Activated gamma-delta T cell treated with Interleukin-2 at 50 U/mL for 16 hours (primary cell): Measurements from ENCODE around the gene CELF2.
A peak's percentile ranks its signal among the peaks of the same experiment; 100 is the strongest.

Experiments
- DNase-seq: peaks from one replicate; pipeline ENCODE4 v3.0.0-alpha.2; 2020

CELF2 gene

DNA sequence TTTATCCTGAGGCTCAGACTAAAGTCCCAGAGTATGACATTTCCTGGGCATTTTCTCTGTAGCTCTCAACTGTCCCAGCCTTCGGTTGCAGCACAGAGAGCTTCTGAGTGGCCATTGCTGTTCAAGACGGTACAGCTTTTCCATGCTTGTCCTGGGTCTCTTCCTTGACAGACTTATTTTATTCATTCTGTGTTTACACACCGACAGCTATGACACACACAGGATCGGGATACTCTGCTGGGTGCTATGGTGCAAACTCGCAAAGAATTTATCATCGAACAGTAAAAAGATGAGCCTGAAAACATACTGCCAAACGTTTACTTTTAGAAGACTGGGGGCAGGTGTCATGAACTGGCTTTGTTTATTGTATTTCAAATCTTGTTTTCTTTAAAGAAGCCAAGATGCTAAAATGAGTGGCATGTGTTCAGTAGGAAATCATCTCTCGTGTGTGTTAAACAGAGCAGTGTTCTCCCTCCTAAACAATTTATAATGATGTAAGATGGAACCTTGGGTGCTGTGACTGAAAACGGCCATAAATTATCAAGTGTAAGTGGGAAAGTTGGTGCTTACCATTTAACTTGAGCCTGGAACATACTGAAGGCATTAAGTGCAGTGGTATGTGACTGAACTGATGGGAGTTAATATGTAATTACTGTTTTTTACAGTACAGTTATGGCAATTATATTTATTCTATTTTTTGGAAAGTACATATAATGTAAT lies 120.8 kb downstream of the CELF2 start:
- DNase-seq = no peak

DNA sequence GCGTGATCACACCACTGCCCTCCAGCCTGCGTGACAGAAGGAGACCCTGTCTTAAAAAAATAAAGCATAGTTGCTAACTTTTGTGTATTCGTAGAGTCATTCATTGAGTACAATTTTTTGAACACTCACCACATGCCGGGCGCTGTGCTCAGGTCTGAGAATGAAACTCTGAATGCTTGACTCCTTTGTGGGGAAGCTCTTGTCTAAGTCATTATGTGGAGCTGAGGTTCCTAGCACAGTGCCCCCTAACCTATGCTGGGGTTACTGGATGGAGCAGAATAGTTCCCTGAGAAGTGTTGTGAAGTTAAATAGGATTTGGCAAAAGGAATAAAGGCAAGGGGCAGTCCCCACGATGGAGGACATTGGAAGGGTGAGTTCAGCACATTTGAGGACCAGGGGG lies 123.3 kb downstream of the CELF2 start:
- DNase-seq = no peak

DNA sequence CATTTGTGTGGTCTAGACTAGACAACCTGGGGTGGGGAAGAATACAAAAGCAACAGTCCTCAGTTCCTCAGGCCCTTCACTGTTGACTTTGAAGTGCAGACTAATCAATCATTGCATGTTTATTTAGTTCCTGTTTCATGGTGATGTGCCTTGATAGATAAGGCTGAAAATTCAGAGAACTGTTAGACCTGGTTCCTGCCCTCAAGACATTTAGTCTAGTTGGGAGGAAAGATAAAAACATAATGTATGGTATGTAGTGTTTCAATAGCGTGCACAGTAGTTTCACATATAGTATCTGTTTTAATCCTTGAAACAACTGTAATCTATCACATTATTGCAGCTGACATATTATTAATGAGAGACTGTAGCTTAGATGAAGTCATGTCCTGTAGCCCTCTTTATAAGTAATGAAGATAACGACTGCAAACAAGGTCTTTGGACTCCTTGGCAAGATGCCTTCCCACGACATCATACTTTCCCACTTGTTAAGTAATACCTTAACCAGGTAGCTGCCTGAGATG lies 124.0 kb downstream of the CELF2 start:
- no peak for DNase-seq

- DNase-seq = no peak
Observed at GRCh38 chr10:11142777-11143176, 125.1 kb downstream of the CELF2 start.

- DNase-seq = no peak
Observed at GRCh38 chr10:11143242-11143641, 125.6 kb downstream of the CELF2 start.

- DNase-seq = no peak
Observed at GRCh38 chr10:11144626-11145494, 127.2 kb downstream of the CELF2 start.

- peak; percentile 73 for DNase-seq
Observed at GRCh38 chr10:11145495-11145855, 127.8 kb downstream of the CELF2 start.

DNA sequence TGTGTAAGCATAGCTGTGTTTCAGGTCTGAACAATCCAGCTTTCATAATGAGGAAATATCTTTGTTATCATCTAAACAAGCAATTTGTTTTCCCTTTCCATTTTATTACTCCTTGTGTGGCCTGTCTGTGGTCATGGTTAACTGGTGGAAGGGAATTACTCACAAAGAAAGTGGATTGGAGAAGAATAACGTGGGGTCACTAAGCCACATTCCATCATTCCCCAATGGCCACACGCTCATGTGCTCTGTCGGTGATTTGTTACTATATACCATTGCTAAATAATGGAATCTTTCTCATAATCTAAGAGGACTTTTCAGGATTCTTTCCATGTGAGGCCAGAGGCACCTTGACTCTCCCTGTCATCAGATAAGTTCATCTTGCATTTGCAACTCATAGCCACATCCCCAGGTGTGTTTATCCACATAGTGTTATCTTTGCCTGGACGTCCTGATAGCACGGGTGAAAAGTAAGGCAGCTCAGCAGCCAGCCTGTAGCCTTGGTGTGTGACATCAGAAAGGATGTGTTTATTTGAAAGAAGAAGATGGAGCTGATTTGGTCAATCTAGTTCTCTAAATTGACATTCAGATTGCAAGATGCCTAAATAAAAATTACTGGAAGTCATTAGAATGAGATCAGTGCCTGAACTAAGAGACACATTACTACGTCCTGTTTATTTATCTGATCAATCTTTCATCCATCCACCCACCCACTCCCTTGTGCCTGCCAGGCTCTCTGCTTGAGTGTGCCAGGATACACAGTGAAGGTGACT lies 128.9 kb downstream of the CELF2 start:
- no peak for DNase-seq

- DNase-seq = no peak
Observed at GRCh38 chr10:11147722-11148121, 130.1 kb downstream of the CELF2 start.

DNA sequence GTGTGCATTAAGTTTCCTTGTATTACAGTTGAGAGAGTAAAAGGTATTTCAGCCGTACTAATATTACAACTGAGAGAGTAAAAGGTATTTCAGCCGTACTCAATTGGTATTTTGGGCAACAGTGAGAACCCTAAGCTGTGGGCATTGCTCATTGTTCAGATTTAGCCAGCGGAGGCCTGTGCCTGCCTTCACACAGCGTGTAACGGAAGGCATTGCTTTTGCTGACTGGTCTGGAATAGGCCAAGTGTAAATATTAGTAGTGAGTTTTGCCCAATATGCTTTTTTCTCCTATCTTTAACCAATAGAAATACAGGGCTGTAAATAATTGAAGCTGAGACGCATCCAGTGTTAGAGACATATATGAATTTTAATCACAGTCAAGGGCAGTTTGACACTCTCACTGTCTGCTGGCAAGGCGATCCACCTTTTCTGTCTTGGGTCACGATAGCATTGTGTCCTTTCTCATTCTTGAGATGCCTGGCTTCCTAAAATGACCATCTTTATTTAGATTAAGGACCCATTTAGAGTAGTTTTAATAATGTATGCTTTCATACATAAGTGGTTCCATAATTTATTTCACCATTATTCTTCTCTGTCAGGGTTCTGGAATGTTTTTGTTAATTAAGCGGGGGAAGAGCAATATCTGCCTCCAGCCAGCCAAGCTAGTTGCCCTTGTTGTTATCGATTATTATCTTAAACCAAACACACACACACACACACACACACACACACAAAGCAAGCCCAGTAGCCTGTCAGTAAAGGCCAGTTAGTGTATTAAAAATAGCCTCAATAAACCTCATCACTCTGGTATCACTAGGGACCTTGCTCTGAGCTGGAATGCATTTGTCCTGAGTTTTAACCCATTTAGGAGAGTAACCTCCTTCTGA lies 130.7 kb downstream of the CELF2 start:
- no peak for DNase-seq

DNA sequence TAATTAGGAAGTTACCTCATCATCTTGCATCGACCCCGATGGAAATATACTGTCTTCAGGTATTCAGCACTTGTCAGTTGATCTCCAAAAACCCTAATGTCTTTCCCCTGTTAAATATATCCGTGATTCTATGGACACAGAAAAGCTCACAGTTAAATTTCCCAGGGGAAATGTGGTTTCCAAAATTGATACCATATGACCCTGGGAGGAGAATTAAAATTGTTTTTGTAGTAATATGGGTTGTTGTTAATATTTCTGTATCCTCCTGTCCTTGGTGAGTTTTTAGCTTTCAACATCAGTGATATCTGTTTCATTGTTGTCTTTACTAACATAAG lies 132.1 kb downstream of the CELF2 start:
- DNase-seq = no peak

DNA sequence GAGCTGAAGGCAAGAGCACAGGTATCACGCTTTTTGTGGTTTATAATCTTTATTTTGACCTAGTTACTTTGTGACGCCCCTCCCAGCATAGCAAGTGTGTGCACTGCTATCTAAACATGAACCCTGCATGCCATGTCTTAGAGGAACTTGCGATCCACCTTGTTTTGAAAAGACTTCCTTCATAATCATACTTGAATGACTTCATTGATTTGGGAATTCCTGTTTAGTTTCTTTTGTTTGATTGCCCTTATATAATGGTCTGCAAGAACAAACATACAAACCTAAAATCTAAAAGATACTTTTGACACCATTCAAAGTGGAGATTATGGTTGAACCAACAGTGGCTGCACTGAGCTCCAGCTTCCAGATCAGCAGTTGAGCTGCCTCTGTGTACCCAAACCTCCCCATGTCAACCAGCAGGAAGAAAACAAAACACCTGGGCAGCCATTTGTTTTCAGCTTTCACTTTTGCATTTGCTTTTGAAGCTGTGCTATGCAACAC lies 132.6 kb downstream of the CELF2 start:
- DNase-seq = no peak

GRCh38 chr10:11150879-11151415 lies 133.3 kb downstream of the CELF2 start:
- no peak for DNase-seq

DNA sequence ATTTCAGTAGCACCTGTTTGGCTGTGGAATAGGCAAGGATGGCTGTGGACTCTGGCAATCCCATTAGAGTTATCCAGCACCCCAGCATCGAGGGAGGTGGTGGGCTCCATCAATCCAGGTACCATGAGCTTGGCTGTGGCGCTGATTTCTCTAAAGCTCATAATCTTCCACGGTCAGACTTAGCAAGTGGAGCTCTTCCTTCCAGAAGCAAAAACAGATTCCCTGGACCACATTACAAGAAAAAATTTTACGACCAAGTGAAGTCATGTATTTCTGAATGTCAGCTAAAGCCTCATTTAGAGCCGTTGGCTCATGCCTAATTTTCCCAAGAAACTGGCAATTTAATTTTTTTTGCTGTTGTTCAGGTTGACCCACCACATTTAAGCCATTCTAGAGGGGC lies 135.1 kb downstream of the CELF2 start:
- DNase-seq = no peak

DNA sequence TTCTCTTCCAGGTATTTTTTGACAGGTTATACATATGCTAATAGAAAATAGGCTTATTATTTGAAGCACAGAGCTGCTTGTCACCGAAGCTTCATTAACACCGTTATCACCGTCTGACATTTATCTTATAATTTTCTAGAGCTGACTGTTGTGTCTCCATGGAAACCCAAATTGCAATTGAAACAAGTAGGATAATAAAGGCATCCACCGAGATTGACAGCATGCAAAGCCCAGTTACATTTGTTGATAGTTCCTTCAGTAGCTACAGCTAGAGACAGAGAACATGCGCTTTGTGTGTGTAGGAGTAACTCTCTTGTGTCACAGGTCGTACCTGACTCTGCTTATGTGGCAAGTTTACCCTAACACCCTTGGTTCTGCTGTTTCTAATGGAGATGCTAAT lies 135.6 kb downstream of the CELF2 start:
- DNase-seq = no peak

GRCh38 chr10:11153766-11154165 lies 136.1 kb downstream of the CELF2 start:
- DNase-seq = no peak

- no peak for DNase-seq
Observed at GRCh38 chr10:11154333-11154732, 136.7 kb downstream of the CELF2 start.

DNA sequence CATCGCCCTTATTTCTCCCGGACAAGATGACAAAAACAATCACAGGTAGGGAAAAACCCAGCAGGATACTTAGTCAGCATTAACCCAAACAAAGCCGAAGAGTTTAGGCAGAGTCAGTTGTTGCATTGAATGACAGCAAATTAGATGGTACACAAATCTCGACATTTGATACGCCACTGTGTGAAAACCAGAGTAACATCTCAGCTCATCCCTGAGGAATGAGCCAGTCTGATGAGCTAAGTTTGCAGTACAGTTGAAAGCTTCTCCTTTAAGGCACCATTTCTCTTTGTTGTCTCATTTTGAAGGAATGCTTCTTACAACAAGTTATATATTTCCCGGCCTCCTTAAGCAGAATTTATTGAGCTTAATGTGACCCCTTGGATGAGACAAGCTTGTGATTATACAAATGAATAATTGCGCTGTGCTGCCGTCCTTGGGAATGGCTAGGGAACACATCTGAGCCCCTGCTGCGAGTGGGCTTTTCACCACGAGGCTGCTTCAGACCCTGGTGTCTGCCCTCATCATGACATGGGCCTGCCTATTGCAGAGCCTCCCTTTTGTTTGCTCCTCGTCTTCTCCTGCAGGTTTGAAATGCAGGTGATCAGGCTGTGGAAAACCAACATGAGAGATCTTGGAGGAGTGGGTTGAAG lies 137.3 kb downstream of the CELF2 start:
- no peak for DNase-seq

DNA sequence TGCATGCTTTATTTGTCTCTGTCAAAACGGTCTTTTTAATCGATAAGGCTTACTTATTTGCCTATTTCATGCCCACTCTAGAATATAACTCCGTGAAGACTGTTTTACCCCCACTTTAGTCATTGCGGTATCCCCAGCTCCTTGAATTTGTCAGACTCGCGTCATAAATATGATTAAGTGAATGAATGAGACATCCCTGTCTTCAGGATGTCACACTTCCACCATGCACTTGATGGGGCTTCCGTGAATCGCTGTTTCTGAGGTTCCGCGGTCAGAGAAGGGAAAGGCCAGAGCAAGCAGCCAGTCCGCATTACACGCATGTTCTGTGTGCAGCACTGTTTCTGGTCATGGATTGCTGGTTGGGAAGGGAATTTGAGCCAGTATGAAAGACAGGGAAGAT lies 138.8 kb downstream of the CELF2 start:
- DNase-seq = no peak

DNA sequence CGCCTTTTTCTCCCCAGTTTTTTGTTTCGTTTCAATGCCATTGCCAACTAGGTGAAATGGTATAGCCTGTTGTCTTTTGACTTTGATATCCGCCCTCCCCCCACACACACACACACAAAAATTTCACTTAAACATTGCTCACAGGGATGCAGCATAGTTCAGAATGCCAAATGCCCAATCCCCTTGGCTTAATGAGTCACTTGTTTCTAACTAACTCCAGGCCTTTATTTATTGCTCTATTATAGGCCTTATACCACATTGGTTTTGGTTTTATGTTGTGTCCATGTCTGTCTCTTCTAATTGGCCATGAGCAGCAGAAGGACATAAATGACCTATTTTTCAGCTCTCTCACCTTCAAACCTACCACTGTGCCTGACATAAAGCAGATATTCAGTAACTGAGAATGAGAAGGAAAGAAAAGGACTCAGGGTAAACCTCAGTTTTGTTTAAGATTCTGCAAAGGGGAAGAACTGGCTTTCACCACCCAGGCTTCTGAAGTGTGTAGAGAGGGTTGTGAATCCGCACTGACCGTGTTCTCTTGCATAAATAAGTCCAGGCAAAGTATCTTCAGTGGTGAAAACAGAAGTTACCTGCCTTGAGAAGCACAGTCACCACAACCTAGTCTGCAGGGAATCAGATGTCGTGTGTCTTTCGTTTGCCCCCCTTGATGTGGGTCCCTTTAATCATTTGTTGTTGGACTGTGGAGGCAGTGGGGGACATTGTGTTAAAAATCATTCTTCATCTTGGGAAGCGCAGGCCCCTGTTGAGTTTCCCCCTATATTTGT lies 139.8 kb downstream of the CELF2 start:
- DNase-seq = no peak

DNA sequence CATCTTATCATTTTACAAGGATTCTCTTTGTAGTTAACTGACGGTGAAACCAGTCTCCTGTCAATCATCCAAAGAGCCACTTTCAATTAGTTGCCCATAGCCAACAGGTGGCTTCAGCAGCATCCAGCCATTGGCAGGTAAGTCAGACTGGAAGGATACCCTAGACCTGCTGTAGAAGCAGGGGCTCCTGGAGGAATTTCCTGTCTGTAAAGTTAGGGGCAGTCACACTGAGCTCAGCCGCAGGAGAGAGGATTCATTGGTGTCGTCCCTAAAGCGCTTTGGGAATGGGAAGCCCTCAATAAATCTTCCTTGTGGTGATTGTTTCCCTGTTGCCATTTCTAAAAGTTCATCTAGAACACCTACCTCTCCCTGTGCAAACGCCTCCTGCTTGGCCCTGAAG lies 140.4 kb downstream of the CELF2 start:
- DNase-seq = no peak
